ENCODE data around the gene TRUB1.

The TRUB1 gene

DNA sequence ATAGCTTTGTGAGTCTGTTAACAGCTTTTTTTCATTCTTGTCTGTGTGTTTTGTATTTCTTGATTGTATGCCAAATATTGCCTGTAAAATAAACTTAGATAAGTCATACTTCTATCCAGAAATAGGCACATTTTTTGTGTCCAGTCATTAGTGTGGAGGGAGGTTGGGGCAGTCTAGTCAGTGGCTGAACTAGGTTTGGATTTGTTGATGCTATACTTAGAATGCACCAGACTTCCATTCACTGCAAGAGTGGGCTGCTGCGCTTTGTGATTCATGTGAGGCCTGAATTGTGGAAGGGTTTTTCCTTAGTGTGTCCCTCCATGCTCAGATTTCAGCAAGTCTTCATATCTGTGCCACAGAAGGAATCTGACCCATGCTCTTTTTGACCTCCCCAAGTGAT is 50.0 kb downstream of the TRUB1 start:
- DNase-seq = no peak

GRCh38 chr10:114990586-114990985 is 52.6 kb downstream of the TRUB1 start:
- DNase-seq = no peak

DNA sequence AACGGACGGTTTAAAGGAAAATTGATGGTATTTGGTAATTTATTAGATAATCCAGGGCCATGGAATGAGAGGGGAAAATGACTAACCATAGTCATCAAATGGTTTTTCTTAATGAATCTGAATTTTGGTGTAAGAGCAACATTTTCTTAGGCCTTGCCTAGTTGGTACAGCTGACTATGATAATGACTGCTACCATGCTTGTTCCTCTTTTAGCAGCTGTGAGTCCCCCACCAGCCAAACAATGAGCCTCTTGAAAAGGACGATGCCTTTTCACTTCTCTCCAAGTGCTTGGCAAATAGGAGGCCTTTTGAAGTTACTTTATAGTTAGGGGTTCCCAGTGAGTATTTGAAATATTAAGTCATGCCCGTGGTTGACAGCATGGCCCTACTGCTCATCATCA is 53.0 kb downstream of the TRUB1 start:
- DNase-seq = no peak

DNA sequence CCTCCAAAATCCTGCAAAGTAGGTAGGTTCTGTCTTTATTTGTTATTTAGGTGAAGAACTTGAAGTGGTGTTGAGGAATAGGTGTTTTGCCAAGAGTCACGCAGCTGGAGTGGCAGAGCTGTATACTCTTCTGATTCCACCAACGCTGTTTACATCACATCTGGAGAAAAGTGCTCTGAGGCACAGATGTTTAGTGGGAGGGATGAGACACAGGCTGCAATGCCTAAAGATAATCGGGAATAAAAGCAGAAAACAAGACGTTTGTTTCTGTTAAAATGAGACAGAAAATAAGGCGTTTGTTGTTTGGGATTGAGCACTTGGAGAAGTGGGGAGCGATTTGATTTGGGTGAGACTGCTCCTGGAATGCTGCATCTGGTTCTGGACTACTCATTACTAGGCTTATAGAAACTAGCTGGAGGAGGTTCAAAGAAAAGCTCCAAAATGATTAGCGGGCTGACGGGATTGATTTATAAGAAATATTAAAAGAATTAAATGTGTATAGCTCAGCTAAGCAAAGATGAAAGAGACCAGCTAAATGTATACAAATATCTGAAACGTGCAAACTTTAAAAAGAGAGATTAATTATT is 54.3 kb downstream of the TRUB1 start:
- no peak for DNase-seq

DNA sequence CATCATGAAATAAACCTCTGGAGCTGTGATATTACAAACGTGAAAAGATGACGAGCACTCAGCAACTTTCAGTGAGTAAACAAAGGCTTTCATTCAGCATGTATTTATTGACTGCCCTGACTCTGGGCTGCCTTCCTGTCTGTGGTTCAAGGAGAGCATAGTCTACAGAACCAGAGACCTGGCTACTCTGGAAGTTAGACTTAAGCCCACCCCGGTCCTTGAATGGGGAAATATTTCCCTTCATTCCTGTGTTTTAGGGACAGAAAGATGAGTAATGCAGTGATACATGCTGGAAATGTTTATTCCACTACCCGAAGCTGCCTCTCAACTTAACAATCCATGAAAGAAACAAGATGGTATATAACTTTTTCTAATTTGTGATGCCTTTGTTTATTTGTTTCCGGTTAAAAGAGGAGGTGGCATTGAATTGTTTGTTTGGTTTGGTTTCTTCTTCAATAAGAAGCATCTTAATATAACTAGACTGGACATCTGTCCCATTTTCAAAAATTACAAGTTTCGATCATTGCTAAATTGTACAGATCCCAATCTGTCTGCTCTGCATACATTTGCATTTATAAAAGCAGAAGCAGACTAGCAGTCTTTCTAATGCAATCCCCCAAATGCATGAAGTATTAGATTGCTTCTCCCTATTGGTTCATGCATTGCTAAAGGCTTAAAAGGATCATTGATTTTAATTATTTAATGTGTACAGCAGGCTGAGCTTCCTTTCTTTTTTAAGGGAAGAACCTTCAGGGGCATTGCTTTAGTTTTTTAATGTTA is 57.7 kb downstream of the TRUB1 start:
- no peak for DNase-seq

DNA sequence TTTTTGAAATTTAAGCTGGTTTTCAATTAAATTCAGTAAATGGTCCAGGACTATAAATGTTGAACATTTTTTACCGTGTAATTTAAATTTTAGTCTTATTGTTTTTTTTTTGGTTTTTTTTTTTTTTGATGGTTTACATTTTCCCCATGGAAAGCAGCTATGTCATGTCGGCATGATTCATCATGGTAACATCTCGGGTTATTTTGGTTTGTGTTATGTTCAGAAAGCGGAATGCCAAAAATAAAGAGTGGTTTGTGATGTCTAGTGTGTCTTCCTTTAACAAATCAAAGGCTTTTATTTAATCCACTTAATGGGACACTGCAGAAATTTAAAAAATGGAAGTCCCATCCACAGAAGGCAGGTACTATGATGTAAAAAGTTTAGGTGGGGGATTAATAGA is 58.5 kb downstream of the TRUB1 start:
- DNase-seq = no peak

- no peak for DNase-seq
Observed at GRCh38 chr10:114998993-114999392, 61.0 kb downstream of the TRUB1 start.

- DNase-seq = peak; percentile 28
Observed at GRCh38 chr10:115001506-115002381, 63.7 kb downstream of the TRUB1 start.

- DNase-seq = no peak
Observed at GRCh38 chr10:115003396-115003795, 65.4 kb downstream of the TRUB1 start.

GRCh38 chr10:115004236-115004862 is 66.4 kb downstream of the TRUB1 start:
- DNase-seq = no peak

DNA sequence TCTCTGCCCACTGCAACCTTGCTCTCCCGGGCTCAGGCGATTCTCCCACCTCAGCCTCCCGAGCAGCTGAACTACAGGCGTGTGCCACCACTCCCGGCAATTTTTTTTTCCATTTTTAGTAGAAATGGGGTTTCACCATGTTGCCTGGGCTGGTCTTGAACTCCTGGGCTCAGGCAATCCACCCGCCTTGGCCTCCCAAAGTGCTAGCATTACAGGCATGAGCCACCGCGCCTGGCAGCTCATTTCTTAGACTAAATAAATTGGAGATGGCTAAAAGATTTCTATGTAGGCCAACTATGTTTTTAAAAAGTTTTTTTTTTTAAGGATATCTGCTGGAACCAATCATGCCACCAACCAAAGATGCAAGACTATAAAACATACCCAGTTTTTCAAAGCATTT is 67.8 kb downstream of the TRUB1 start:
- no peak for DNase-seq

- DNase-seq = no peak
Observed at GRCh38 chr10:115018185-115018931, 80.4 kb downstream of the TRUB1 start.

DNA sequence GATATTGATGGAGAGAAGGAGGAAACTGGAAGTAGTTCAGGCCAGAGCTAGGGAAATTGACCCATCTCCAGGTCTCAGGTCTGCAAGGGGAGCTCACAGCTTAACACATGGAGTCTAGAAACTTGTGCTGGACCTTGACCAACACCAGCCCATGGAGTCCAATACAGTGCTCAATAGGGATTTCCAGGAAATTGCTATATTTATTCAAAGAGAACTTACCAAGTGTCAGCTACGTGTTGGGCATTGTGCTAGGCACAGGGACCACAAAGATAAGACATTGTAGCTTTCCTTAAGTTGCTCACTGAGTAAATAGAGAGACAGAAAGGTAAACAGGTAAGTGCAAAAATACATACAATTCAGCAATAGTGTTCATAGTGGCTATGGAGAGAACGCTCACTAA is 82.5 kb downstream of the TRUB1 start:
- no peak for DNase-seq

- no peak for DNase-seq
Observed at GRCh38 chr10:115022733-115023132, 84.7 kb downstream of the TRUB1 start.

GRCh38 chr10:115023715-115024114 is 85.7 kb downstream of the TRUB1 start:
- no peak for DNase-seq

DNA sequence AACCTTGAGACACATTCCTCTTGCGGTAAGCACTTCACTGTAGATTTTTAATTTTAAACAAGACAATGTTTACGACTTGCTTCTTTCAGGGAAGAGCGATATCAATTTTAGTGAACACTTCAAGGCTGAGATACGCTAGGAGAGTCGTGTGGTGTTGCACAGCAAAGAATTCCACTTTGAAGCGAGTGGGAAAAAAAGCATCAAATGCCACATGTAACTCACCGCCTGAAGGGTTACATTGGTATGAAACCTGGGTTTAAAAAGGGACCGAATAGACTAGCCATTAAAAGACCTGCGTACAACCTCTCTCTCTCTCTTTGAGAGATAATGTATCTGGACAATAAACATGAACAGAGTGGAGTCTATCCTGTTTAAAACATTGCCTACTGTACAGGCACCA is 86.4 kb downstream of the TRUB1 start:
- DNase-seq = no peak

DNA sequence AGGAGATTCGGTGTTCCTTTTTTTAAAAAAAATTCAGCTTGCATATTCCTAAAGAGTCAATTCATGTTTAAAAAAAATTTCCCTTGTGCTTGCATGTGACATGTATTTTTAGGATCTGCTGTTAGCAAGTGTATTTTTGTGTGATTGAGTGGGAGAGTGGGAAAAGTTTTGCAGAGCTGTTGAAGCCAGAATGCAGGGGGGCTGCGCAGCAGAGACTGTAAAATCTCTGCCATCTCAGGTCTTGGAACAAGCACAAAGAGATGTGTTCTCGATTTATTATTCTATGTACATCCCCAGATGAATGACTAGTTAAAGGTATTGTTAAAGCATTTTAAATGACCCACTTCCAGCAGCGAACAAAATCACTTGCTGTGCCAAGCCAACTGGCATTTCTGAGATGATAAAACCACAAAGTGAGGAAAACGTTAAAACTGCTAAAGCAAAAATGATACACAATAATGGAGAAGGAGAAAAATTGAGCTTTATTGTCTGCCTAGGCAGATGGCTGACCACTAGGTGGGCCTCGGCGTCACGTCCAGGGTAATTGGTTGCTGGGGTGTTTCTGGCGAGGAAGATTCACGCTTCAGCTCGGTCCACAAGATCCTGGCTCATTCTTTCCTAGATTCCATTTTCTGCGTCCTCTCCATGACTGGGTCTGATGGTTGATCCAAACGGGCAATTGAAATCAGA is 88.2 kb downstream of the TRUB1 start:
- DNase-seq = peak; percentile 72

DNA sequence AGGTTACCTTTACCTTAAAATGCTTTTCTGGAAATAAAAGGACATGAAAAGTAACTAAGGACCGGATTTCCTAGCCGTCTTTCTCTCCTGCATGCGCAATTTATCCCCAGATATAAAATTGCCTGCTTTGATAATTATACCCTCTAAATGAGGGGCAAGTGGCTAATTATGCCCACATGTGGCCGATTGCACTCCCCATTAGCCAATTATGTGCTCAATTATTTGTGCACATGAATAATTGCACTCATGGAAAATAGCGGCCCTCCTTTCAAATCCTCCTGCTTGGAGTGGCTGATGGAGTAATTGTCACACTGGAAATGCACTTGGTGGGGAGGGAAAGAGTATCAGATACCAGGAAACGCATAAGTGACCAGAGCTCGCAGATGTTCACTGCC is 88.7 kb downstream of the TRUB1 start:
- peak; percentile 73 for DNase-seq
